SK-N-SH (cell line): Measurements from ENCODE around the gene SERPINB12.

Experiments
- CHD2 ChIP-seq: fragments of 150-350 bp; IDR thresholded peaks from 2 replicates; pipeline ENCODE4 v1.6.1; 2018; ENCODE audit warnings: low read length; ENCODE audit not compliant: partially characterized antibody
- EZH2phosphoT487 ChIP-seq: fragments of 200-600 bp; sonication (generic); IDR thresholded peaks from 2 replicates; pipeline ENCODE4 v1.6.1; 2017; ENCODE audit warnings: low read depth, mixed run types, mild to moderate bottlenecking, antibody characterized with exemption, moderate library complexity, borderline replicate concordance
- POLR2AphosphoS5 ChIP-seq: IDR thresholded peaks from 2 replicates; pipeline ENCODE4 v1.6.1; 2012; ENCODE audit warnings: low read depth, low read length
- RFX5 ChIP-seq: IDR thresholded peaks from 2 replicates; pipeline ENCODE4 v1.6.1; 2012; ENCODE audit warnings: mild to moderate bottlenecking, improper control_type of control experiment, low read length
- TAF1 ChIP-seq: IDR thresholded peaks from 2 replicates; pipeline ENCODE4 v1.6.1; 2012; ENCODE audit warnings: low read depth, mild to moderate bottlenecking, low read length, moderate library complexity, borderline replicate concordance
- TF ChIP-seq, protein P1 (sequence below): IDR thresholded peaks from 2 replicates; pipeline ENCODE4 v1.4.0; 2012; ENCODE audit warnings: low read depth
- TF ChIP-seq, protein P2 (sequence below): fragments of 200-600 bp; sonication (generic); IDR thresholded peaks from 2 replicates; pipeline ENCODE4 v1.6.1; 2017; ENCODE audit warnings: antibody characterized with exemption, mild to moderate bottlenecking, moderate library complexity
- TF ChIP-seq, protein P3 (sequence below): IDR thresholded peaks from 2 replicates; pipeline ENCODE4; 2012
- TF ChIP-seq, protein P4 (sequence below): fragments of 150-350 bp; IDR thresholded peaks from 2 replicates; pipeline ENCODE4 v1.6.1; 2017; ENCODE audit warnings: antibody characterized with exemption, low read length, low read depth, borderline replicate concordance

DNA sequence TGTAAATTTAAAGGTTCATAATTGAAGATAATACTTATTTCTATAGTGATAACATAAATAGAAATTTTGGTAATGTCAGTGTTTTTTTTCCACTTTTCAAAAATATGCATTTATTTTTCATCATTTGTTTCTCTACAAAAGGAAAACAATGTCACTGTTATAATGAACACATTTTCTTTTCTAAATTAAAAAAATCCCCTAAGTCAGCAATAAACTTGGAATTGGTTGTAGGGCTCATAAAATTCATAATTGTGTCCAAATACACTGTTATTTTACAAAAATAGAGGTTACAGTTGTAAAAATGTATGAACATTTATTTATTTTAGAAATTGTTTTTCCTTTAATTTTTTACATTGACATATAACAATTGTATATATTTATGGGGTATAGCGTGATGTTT, 26.4 kb upstream of the SERPINB12 start:
- TF ChIP-seq, protein P1, sequence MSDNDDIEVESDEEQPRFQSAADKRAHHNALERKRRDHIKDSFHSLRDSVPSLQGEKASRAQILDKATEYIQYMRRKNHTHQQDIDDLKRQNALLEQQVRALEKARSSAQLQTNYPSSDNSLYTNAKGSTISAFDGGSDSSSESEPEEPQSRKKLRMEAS = no peak
- TF ChIP-seq, protein P2, sequence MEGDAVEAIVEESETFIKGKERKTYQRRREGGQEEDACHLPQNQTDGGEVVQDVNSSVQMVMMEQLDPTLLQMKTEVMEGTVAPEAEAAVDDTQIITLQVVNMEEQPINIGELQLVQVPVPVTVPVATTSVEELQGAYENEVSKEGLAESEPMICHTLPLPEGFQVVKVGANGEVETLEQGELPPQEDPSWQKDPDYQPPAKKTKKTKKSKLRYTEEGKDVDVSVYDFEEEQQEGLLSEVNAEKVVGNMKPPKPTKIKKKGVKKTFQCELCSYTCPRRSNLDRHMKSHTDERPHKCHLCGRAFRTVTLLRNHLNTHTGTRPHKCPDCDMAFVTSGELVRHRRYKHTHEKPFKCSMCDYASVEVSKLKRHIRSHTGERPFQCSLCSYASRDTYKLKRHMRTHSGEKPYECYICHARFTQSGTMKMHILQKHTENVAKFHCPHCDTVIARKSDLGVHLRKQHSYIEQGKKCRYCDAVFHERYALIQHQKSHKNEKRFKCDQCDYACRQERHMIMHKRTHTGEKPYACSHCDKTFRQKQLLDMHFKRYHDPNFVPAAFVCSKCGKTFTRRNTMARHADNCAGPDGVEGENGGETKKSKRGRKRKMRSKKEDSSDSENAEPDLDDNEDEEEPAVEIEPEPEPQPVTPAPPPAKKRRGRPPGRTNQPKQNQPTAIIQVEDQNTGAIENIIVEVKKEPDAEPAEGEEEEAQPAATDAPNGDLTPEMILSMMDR = no peak
- TF ChIP-seq EZH2phosphoT487 (no peak), RFX5 (no peak), POLR2AphosphoS5 (no peak), TAF1 (no peak), CHD2 (no peak)
- TF ChIP-seq, protein P3, sequence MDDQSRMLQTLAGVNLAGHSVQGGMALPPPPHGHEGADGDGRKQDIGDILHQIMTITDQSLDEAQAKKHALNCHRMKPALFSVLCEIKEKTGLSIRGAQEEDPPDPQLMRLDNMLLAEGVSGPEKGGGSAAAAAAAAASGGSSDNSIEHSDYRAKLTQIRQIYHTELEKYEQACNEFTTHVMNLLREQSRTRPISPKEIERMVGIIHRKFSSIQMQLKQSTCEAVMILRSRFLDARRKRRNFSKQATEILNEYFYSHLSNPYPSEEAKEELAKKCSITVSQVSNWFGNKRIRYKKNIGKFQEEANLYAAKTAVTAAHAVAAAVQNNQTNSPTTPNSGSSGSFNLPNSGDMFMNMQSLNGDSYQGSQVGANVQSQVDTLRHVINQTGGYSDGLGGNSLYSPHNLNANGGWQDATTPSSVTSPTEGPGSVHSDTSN = no peak
- TF ChIP-seq, protein P4, sequence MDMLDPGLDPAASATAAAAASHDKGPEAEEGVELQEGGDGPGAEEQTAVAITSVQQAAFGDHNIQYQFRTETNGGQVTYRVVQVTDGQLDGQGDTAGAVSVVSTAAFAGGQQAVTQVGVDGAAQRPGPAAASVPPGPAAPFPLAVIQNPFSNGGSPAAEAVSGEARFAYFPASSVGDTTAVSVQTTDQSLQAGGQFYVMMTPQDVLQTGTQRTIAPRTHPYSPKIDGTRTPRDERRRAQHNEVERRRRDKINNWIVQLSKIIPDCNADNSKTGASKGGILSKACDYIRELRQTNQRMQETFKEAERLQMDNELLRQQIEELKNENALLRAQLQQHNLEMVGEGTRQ = no peak
